HG03064 (cell line): ENCODE results near the gene EXO1.
"Not testable (repeated sequence)": the region's sequence is repeated elsewhere in the genome, so short reads cannot be mapped to it uniquely, and the experiment has no call there.

Experiments
- ATAC-seq: cut with Tn5 transposase; IDR thresholded peaks from one replicate; pipeline ENCODE4 v1.9.1; 2021; ENCODE audit warnings: low read depth; ENCODE audit not compliant: unreplicated experiment

Gene EXO1

GRCh38 chr1:241847796-241848685 lies at the start of gene EXO1:
EXO1 (plus strand) TSS chr1:241848204; CDS start chr1:241850426, 2,222 bp downstream.
- ATAC-seq = peak; percentile 98

DNA sequence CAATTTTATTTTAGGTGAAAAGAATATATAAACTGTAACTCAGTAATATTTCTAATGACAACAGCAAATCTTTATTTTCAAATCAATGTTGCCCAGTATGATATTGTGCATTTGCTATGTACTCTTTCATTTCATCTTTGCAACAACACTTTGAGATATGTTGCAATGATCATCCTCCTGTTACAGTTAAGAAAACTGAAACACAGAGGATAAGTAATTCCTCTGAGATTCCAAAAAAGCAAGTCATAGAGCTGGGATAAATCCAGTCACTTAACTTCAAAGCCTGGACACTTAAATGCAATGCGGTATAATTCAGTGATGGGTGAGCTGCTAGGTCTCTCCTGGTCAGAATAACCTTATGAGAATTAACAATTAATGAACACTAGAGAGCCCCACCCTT lies 48.6 kb upstream of the EXO1 start:
- ATAC-seq = no peak

DNA sequence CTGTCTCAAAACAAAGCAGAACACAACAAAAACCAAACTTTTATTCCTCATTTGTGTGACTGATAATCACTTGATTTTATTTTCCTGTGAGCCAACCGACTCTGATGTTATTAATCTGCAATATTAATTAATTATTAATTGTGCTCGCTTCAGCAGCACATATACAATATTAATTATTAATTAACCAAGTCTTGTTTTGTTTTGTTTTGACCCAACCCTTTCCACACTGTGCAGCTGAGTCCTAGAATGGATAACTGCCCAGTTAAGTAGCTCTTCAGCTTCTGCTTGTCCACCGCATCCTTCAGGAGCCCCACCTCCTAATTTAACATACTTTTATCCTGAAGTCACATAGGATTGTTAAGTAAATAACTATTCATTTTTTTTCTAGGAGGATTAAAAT lies 47.4 kb upstream of the EXO1 start:
- no peak for ATAC-seq

DNA sequence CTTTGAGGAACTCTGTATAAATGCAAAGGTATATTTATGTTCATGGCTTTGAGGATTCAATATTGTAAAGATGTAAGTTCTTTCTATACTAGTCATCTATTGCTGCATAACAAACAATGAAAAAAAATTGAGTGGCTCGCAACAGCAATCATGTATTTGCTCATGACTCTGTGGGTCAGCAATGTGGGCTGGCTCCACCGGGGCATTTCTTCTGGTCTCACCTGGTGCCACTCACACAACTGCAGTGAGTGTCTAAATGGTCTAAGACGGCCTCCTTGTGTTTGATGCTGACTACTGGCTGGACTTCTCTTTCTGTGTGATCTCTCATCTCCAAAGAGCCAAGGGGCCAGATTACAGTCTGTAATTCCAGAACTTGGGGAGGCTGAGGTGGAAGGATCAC lies 45.1 kb upstream of the EXO1 start:
- ATAC-seq = no peak

DNA sequence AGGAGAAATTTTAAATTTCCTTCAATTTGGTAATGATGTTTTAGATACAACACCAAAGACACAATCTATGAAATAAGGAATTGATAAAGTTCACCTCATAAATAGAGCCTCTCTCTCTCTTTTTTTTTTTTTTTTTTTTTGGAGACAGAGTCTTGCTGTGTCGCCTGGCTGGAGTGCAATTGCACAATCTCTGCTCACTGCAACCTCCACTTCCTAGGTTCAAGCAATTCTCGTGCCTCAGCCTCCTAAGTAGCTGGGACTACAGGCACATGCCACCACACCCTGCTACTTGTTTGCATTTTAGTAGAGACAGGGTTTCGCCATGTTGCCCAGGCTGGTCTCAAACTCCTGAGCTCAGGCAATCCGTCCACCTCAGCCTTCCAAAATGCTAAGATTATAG lies 43.3 kb upstream of the EXO1 start:
- ATAC-seq = not testable (repeated sequence)

DNA sequence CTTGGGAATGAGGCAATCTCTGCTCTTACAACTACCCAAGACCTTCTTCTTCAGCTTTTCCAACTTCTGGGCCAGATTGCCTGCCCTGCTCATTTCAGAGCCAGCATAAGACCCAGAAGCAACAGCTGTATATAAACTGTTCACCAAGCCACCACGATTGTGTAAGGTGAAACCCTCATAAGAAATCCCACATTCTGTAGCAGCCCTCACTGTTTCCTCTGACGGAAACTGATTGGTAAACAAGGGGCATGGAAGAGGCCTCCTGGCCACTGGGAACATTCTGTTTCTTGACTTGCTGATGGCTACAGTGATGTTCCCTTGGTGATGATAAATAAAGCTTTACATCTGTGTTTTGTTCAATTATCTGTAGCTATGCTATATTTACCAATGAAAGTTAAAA lies 39.7 kb upstream of the EXO1 start:
- no peak for ATAC-seq

DNA sequence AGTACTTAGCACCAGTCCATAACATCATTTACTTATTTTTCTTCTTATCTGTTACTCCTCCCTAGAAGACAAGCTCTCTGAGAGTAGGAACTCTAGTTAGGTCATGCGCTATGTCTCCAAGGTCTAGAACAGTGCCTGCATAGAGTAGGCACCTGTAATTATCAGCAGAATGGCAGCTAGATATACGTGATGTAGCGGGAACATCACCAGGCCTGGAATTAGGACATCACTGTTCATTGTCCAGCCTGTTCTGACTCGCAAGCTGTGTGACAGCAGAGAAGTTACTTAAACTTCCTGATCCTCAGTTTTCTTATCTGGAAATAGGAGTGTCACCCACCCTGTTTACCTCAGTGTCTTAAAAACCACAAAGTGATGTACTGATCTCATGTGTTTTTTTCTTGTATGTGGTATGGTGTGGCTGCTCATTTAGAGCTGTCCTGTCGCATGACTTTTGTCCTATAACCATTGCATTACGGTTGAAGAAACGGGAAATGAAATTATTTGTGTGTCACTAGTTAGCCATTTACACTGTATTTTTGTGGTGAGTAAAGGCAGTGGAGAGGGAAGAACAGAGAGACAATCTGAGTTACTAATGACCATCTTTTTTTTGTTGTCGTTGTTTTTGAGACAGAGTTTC lies 37.1 kb upstream of the EXO1 start:
- ATAC-seq = no peak

DNA sequence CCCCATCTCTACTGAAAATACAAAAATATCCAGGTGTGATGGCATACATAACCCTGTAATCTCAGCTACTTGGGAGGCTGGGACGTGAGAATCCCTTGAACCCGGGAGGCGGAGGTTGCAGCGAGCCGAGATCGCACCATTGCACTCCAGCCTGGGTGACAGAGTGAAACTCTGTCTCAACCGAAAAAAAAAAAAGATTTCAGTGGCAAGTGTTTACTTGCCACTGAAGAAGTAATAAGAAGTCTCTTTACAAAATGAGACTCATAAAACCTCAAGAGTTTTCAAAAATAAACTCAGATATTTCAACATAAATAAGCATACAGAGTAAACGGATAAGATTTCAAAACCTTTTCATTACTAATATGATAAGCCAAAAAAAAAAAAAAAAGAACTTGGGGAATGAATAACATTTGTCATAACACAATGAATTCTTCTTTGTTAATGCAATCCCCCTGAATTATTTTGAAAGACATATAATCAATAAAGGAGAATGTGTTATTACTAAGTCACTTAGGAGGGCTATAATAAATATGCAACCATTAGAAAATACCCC lies 34.2 kb upstream of the EXO1 start:
- no peak for ATAC-seq

DNA sequence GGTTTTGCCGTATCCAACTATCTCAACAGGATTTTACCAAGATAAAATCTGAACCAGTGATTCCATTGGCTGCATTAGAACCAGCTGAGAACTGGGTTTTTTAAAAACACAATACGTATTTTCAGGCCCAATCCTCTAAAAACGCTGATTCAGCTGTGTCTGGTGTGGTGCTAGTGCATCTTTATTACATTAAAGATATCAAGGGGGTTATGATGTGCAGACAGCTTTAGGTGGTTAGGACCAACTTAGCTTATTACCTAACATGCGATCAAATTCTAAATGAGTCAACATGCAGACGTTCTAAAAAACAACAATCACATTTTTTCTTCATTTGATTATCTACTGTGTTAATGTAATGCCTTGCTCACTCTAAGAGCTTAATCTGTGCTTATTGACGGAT lies 32.0 kb upstream of the EXO1 start:
- ATAC-seq = no peak

GRCh38 chr1:241817331-241817792 lies 30.6 kb upstream of the EXO1 start:
- ATAC-seq = no peak

DNA sequence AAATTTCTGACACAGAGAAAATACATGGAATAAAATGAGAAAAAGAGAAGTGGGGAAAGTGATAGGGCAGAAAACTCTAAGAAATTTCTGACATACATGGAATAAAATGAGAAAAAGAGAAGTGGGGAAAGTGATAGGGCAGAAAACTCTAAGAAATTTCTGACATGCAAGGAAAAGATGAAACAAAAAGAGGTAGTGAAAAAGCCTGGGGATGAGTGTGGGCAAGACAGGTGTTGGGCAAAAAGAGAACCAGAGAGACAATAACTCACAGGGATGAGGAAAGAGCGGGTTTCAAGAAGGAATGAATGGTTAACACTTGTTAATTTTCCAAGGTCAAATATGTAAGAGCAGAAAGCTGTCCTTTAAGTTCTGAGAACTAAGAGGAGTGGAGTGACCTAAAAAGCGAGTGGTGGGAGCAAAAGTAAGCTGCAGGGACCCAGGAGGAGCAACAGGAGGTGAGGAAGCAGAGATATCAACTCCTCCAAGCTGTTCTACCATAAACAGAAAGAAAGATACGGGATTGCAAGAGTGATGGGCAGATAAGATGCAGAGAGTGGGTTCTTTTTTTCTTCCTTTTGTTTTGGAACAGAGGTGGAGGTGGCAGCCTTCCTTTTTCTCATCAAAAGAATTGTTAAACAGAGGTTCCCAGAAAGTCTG lies 29.9 kb upstream of the EXO1 start:
- no peak for ATAC-seq

GRCh38 chr1:241819340-241819866 lies 28.6 kb upstream of the EXO1 start:
- no peak for ATAC-seq

GRCh38 chr1:241821363-241821762 lies 26.6 kb upstream of the EXO1 start:
- no peak for ATAC-seq

DNA sequence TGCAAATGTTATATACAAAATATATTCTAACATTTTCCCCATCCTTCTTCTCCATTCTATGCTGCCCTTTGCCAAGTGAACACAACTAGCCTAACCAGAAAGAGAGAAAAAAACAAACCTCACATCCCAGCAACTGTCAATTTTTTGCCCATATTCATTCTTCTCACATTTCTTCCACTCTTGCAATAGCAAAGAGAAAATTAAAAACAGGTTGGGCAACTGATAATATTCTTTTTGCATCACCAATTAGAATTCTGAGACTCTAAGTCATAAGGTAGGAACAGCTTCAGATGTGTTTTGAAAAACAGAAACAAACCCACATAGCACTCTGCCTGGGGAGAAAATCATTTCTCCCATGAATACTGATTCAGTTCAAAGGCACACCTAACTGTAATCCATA lies 25.2 kb upstream of the EXO1 start:
- ATAC-seq = no peak

GRCh38 chr1:241823925-241824324 lies 24.1 kb upstream of the EXO1 start:
- no peak for ATAC-seq

- no peak for ATAC-seq
These were observed 22.4 kb upstream of the EXO1 start for GRCh38 chr1:241825581-241825980.

DNA sequence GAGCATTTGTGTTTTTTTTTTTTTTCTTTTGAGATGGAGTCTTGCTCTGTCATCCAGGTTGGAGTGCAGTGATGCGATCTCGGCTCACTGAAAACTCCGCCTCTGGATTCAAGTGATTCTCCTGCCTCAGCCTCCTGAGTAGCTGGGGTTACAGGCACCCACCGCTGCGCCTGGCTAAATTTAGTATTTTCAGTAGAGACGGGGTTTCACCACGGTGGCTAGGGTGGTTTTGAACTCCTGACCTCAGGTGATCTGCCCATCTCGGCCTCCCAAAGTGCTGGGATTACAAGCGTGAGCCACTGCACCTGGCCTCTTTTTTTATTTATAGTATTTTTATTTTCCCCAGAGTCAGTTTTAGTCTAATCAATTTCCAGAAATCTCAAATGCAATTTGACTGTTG lies 21.4 kb upstream of the EXO1 start:
- not testable (repeated sequence) for ATAC-seq

- no peak for ATAC-seq
These were observed 20.7 kb upstream of the EXO1 start for GRCh38 chr1:241827264-241827663.

DNA sequence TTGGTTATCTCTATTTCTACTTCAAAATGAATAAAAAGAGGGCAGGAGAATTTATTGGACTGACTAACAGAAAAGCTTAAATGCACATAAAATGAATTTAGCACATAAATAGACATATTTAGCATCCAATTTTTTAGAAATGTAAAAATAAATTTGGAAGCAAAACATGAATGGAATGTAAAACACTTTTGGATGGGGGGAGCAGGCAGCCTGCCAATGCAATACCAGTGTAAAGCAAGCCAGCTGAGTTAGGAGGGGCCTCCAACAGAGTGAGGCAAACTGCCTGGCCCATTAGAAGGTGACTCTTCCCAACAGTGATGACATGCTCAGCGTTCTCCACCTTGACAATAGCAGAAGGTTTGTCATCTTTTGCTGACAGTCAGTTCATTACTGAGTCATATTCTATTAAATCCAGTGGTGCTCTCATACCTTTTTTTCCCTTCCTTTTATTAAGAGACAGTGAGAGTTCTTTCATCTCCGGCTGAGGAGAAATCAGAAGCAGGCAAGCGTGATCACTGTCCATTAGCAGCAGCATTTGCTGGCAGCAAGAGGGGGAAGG lies 19.5 kb upstream of the EXO1 start:
- no peak for ATAC-seq

DNA sequence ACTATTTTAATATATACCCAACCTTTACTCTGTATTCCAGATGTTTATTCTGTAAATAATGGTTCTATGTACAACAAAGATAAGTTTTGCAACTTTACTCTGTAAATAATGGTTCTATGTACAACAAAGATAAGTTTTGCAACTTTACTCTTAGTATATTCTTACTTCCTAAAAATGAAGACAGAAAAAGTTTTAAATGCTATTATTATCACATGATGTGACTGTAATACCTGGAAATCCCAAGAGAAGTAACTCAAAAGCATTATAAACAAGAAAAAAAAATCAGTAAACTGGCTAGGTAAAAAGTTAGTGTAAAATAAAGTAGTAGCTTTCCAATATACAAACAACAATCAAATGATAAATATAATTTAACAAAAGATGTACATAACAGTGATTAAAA lies 18.5 kb upstream of the EXO1 start:
- no peak for ATAC-seq
